Smooth muscle cell (in vitro differentiated cells): Measurements from ENCODE around the gene LHX5. TPM values are rescaled to one million over a fixed set of nuclear protein-coding genes. Genes with fewer than 3 reads are reported as not detected.

ENCODE experiments used
- DNase-seq: peaks from one replicate; lab custom pipeline; 2025; ENCODE audit not compliant: unreplicated experiment; lab: John Stamatoyannopoulos, UW
- H2AFZ ChIP-seq: fragments of 200-600 bp; sonication (generic); 2 replicates; pipeline ENCODE4 v1.6.0; 2016; ENCODE audit warnings: antibody characterized with exemption, low read depth, mild to moderate bottlenecking
- H3F3A ChIP-seq: fragments of 200-600 bp; sonication (generic); 2 replicates; pipeline ENCODE4 v1.6.0; 2017; ENCODE audit warnings: antibody characterized with exemption, low read depth
- H3K27ac ChIP-seq: fragments of 200-600 bp; sonication (generic); 2 replicates; pipeline ENCODE4 v1.5.1; 2016; ENCODE audit warnings: low read depth, mild to moderate bottlenecking
- H3K27me3 ChIP-seq: fragments of 200-600 bp; sonication (generic); 2 replicates; pipeline ENCODE4 v1.6.1; 2016; ENCODE audit warnings: low read depth, mild to moderate bottlenecking
- H3K36me3 ChIP-seq: fragments of 200-600 bp; sonication (generic); 2 replicates; pipeline ENCODE4 v1.5.1; 2016; ENCODE audit warnings: low read depth
- H3K4me1 ChIP-seq: fragments of 200-600 bp; sonication (generic); 2 replicates; pipeline ENCODE4 v1.5.1; 2016; ENCODE audit warnings: low read depth
- H3K4me2 ChIP-seq: fragments of 200-600 bp; sonication (generic); 2 replicates; pipeline ENCODE4 v1.6.0; 2016; ENCODE audit warnings: mild to moderate bottlenecking
- H3K4me3 ChIP-seq: fragments of 200-600 bp; sonication (generic); 2 replicates; pipeline ENCODE4 v1.5.1; 2016; ENCODE audit warnings: mild to moderate bottlenecking
- H3K79me2 ChIP-seq: fragments of 200-600 bp; sonication (generic); 2 replicates; pipeline ENCODE4 v1.6.0; 2016; ENCODE audit warnings: low read depth, mild to moderate bottlenecking
- H3K9ac ChIP-seq: fragments of 200-600 bp; sonication (generic); 2 replicates; pipeline ENCODE4 v1.6.0; 2016; ENCODE audit warnings: low read depth
- H3K9me3 ChIP-seq: fragments of 200-600 bp; sonication (generic); replicated peaks from 2 replicates; pipeline ENCODE4 v1.5.1; 2016; ENCODE audit warnings: low read depth
- H4K20me1 ChIP-seq: fragments of 200-600 bp; sonication (generic); 2 replicates; pipeline ENCODE4 v1.6.0; 2016; ENCODE audit warnings: low read depth
- CTCF ChIP-seq: fragments of 200-600 bp; sonication (generic); IDR thresholded peaks from 2 replicates; pipeline ENCODE4 v1.5.1; 2017; ENCODE audit warnings: borderline replicate concordance, mild to moderate bottlenecking, antibody characterized with exemption; ENCODE audit not compliant: insufficient read depth, poor library complexity, severe bottlenecking
- WGBS: methylation state at CpG from one replicate; pipeline ENCODE4 v1.1.7; 2016; ENCODE audit warnings: low lambda C conversion rate; 5-methylcytosine and 5-hydroxymethylcytosine counted together
- polyA plus RNA-seq: library from polyadenylated mRNA; unstranded; fragments of >200 nt; fragmentation: Nextera tagmentation; extraction: Ambion mirVana; gene quantifications from 2 replicates; pipeline ENCODE4 v1.2.1, GENCODE V29; 2016
- total RNA-seq: library from RNA; depleted of rRNA; stranded (reverse); fragments of >200 nt; gene quantifications from 2 replicates; pipeline ENCODE4 v1.2.3, GENCODE V29; 2014

The LHX5 gene
- total and polyA plus RNA-seq, 2 experiments from 2014 or later, result not detected

GRCh38 chr12:113462998-113463745 lies 8.5 kb downstream of the LHX5 start:
- DNase-seq, result no peak
- peaks cover 43% of the 10 kb centered on the region for H3K4me1 ChIP-seq
- no peaks in the 10 kb centered on the region for H3F3A ChIP-seq
- no peak overlapping the region for H2AFZ ChIP-seq
- peaks cover 99% of the 10 kb centered on the region for H3K27me3 ChIP-seq
- H4K20me1 ChIP-seq, result no peaks in the 10 kb centered on the region
- H3K27ac ChIP-seq, result no peak overlapping the region
- H3K9ac ChIP-seq, result no peak overlapping the region
- no peak for TF ChIP-seq CTCF
- peak overlapping the region; percentile 85 for H3K4me2 ChIP-seq
- no peaks in the 10 kb centered on the region for H3K79me2 ChIP-seq
- WGBS, result 3% methylated on average over 51 of the region's 91 CpGs
- no peaks in the 10 kb centered on the region for H3K36me3 ChIP-seq
- H3K4me3 ChIP-seq, result peak overlapping the region; percentile 34
- no peaks in the 10 kb centered on the region for H3K9me3 ChIP-seq

DNA sequence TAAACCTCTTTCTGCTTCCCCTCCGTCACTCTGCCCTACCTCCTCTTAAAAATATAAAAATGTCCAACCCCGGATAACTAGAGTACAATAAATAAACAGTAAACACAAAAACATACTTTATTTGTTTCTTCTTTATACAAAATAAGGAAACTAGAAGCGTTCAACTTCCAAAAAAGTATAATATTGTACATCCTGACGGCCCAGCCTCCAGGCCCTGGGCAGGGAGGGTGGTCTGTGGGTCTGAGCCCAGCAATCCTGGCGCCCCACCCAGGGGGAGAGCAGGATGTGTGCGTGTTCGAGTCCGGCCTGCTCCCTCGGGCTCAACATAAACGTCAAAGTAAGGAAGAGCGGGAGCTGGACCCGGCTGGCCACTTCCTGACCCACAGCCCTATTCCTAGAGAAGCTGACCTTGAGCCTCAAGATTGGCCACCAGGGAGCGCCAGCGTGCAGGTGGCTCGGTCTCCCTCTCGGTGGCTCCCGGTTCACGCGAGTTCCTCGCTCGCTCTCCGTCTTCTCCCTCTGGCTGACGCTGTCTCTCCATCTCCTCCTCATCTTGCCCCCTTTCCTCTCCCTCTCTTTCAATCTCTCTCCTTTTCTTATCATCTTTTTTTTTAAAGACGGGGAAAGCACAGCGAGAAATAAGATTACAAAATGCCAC lies 9.4 kb downstream of the LHX5 start:
- H3K9ac ChIP-seq, result no peak overlapping the region
- H3K4me3 ChIP-seq, result peak overlapping the region; percentile 34
- no peaks in the 10 kb centered on the region for H4K20me1 ChIP-seq
- peaks cover 99% of the 10 kb centered on the region for H3K27me3 ChIP-seq
- H3K27ac ChIP-seq, result no peak overlapping the region
- TF ChIP-seq CTCF, result peak; percentile 86
- H3K4me2 ChIP-seq, result peak overlapping the region; percentile 85
- no peaks in the 10 kb centered on the region for H3K36me3 ChIP-seq
- H3F3A ChIP-seq, result no peaks in the 10 kb centered on the region
- no peaks in the 10 kb centered on the region for H3K79me2 ChIP-seq
- H2AFZ ChIP-seq, result peak overlapping the region; percentile 86
- 14% methylated on average over 24 of the region's 25 CpGs for WGBS
- peaks cover 36% of the 10 kb centered on the region for H3K4me1 ChIP-seq
- no peaks in the 10 kb centered on the region for H3K9me3 ChIP-seq
- peak; percentile 59 for DNase-seq

- Histone ChIP-seq H3K4me1 (peaks cover 31% of the 10 kb centered on the region), H3K27ac (no peak overlapping the region), H4K20me1 (no peaks in the 10 kb centered on the region), H2AFZ (no peak overlapping the region), H3K4me3 (no peak overlapping the region), H3F3A (no peaks in the 10 kb centered on the region), H3K36me3 (no peaks in the 10 kb centered on the region), H3K4me2 (no peak overlapping the region), H3K9ac (no peak overlapping the region), H3K9me3 (no peaks in the 10 kb centered on the region), H3K27me3 (peaks cover 99% of the 10 kb centered on the region), H3K79me2 (no peaks in the 10 kb centered on the region)
- WGBS, result 25% methylated on average over 5 of the region's 5 CpGs
- TF ChIP-seq CTCF, result peak; percentile 38
- DNase-seq, result no peak
These were observed 10.0 kb downstream of the LHX5 start for GRCh38 chr12:113461666-113462065.
